ENCODE results near the gene TCTA. TPM values are rescaled to one million over a fixed set of nuclear protein-coding genes. Genes with fewer than 3 reads are reported as not detected.
A peak's percentile ranks its signal among the peaks of the same experiment; 100 is the strongest.

The TCTA gene
- total and polyA plus RNA-seq, 11 donors, result 13.1 to 25.3 (median 16.7) TPM

GRCh38 chr3:49415931-49416601 is 3.8 kb downstream of the TCTA start:
- ATAC-seq, result no peak
- Histone ChIP-seq H3K4me3 (peak overlapping the region in 1 of 12 donors; percentile 6), H3K27me3 (no peaks in the 10 kb centered on the region), H3K4me1 (peaks cover 3 to 55% (median 22%) of the 10 kb centered on the region in 12 donors), H3K36me3 (peaks cover 0 to 51% (median 31%) of the 10 kb centered on the region in 9 donors), H3K9me3 (no peaks in the 10 kb centered on the region), H3K27ac (peak overlapping the region in 8 of 12 donors; percentile 5 to 85 (median 28))
- WGBS, 4 donors, result 31 to 47% (median 42%) methylated on average over 3 to 4 of the region's 4 CpGs
- no peak for TF ChIP-seq POLR2A (IDR thresholded peaks at IDR 0.05)
- no peak for TF ChIP-seq CTCF (IDR thresholded peaks at IDR 0.05)
- intact Hi-C loops (cut with DNase I), result loop anchor here in 2 of 10 donors (10.0 kb wide), 2 partner anchors 49 to 251 kb away; partner anchors contain the start of gene CCDC71 (in 1 of the 2)
- DNase-seq, result no peak

DNA sequence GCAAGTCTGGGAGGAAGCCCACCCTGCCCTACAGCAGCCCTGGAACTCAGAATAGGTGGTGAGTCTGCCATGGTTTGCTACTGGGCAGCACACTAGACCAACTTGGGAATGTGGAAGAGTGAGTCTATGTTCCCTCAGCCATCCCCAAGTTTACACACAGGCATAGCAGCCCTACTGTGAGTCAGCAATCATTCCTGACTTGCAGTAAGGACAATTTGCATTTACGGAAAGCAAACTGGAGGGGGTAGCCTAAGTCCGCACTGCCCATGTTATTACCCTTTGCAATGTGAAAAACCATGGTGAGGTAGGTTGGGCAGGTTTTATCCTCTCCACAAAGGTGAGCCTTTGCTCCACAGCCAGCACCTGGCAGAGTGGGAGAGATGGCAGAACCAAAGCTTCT is 4.6 kb downstream of the TCTA start:
- no peak for TF ChIP-seq POLR2A (IDR thresholded peaks at IDR 0.05)
- no peak for TF ChIP-seq CTCF (IDR thresholded peaks at IDR 0.05)
- intact Hi-C loops (cut with DNase I), result loop anchor here in 2 of 10 donors (10.0 kb wide), 2 partner anchors 48 to 252 kb away; partner anchors contain the start of gene CCDC71 (in 1 of the 2)
- Histone ChIP-seq H3K4me3 (peak overlapping the region in 1 of 12 donors; percentile 6), H3K36me3 (peaks cover 0 to 51% (median 31%) of the 10 kb centered on the region in 9 donors), H3K27ac (peak overlapping the region in 8 of 12 donors; percentile 8 to 85 (median 44)), H3K9me3 (no peaks in the 10 kb centered on the region), H3K27me3 (no peaks in the 10 kb centered on the region), H3K4me1 (peaks cover 3 to 61% (median 23%) of the 10 kb centered on the region in 12 donors)
- ATAC-seq (no peak), DNase-seq (no peak)
- WGBS, 4 donors, result 79 to 96% (median 95%) methylated on average over 2 of the region's 2 CpGs

DNA sequence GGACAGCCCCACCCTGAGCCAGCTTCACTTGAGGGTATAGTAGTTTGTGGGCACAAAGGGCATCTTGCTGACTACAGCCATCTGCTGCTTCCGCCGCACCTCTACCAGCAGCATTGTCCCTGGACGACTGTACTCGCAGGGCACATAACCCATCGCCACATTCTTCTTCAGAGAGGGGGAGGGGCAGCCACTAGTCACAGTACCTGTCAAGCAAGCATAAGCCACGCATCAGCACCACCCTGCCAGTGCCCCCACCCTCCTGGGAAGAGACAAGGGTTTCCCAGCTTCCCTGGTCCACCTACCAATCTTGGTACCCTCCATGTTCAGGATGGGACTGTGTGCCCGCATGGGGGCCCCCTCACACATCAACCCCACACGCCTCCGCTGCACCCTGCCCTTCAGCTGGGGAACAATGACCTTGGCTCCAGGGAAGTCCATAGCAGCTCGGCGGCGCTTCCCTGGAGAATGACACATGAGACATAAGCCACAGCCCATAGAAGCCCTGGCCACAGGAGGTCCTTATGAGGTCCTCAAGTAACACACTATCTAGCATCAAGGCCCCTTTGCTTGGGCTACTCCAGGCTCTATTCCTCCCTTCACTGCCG is 5.4 kb downstream of the TCTA start:
- H3K4me3 ChIP-seq, result no peak overlapping the region
- DNase-seq, result no peak
- ATAC-seq, result peak in 2 of 4 donors; percentile 3 to 4
- intact Hi-C loops (cut with DNase I), result loop anchor here in 2 of 10 donors (10.0 kb wide), 2 partner anchors 47 to 253 kb away; partner anchors contain the start of gene CCDC71 (in 1 of the 2)
- H3K27me3 ChIP-seq, result no peaks in the 10 kb centered on the region
- peak overlapping the region in 10 of 12 donors; percentile 10 to 85 (median 41) for H3K27ac ChIP-seq
- peaks cover 0 to 51% (median 31%) of the 10 kb centered on the region in 9 donors for H3K36me3 ChIP-seq
- WGBS, 4 donors, result 64 to 73% (median 69%) methylated on average over 13 of the region's 13 CpGs
- no peaks in the 10 kb centered on the region for H3K9me3 ChIP-seq
- TF ChIP-seq POLR2A (IDR thresholded peaks at IDR 0.05) (no peak), CTCF (IDR thresholded peaks at IDR 0.05) (no peak)
- peaks cover 3 to 66% (median 24%) of the 10 kb centered on the region in 12 donors for H3K4me1 ChIP-seq

GRCh38 chr3:49421890-49422378 is 9.7 kb downstream of the TCTA start:
- ATAC-seq, result peak in 3 of 4 donors; percentile 14 to 40 (median 28)
- peak in 1 of 5 donors; percentile 66 for DNase-seq
- intact Hi-C loops (cut with DNase I), result loop anchor here in 1 of 10 donors (10.0 kb wide), 1 partner anchor 67 kb away; the partner anchor contains the start of gene GPX1
- TF ChIP-seq CTCF (IDR thresholded peaks at IDR 0.05), result no peak
- H3K4me3 ChIP-seq, result peak overlapping the region; percentile 16 to 66 (median 52)
- 29 to 45% (median 43%) methylated on average over 7 to 14 of the region's 14 CpGs for WGBS, 4 donors
- peak overlapping the region in 8 of 12 donors; percentile 38 to 76 (median 63) for H3K27ac ChIP-seq
- peaks cover 0 to 61% (median 30%) of the 10 kb centered on the region in 9 donors for H3K36me3 ChIP-seq
- peaks cover 0 to 41% (median 7%) of the 10 kb centered on the region in 12 donors for H3K4me1 ChIP-seq
- no peaks in the 10 kb centered on the region for H3K9me3 ChIP-seq
- no peaks in the 10 kb centered on the region for H3K27me3 ChIP-seq

Measured in heart left ventricle (tissue), 16 donors.